Hepatic stellate cell (primary cell): ENCODE measurements around the gene CDKAL1.
A peak's percentile ranks its signal among the peaks of the same experiment; 100 is the strongest.

ENCODE experiments used
- DNase-seq: peaks from one replicate; pipeline ENCODE4 v3.0.0; 2011; ENCODE audit warnings: low spot score

CDKAL1 gene

GRCh38 chr6:20965276-20965675, 431.0 kb downstream of the CDKAL1 start:
- DNase-seq = no peak

GRCh38 chr6:20965915-20966314, 431.7 kb downstream of the CDKAL1 start:
- DNase-seq = no peak

GRCh38 chr6:20969551-20969950, 435.3 kb downstream of the CDKAL1 start:
- DNase-seq = no peak

GRCh38 chr6:20976391-20976918, 442.2 kb downstream of the CDKAL1 start:
- DNase-seq = no peak

- no peak for DNase-seq
These were observed 443.9 kb downstream of the CDKAL1 start for GRCh38 chr6:20978151-20978614.

- DNase-seq = no peak
These were observed 444.8 kb downstream of the CDKAL1 start for GRCh38 chr6:20979076-20979475.

- no peak for DNase-seq
These were observed 449.7 kb downstream of the CDKAL1 start for GRCh38 chr6:20983961-20984360.

- DNase-seq = no peak
These were observed 451.6 kb downstream of the CDKAL1 start for GRCh38 chr6:20985821-20986220.

GRCh38 chr6:20991910-20992309, 457.7 kb downstream of the CDKAL1 start:
- DNase-seq = no peak

- DNase-seq = no peak
These were observed 461.8 kb downstream of the CDKAL1 start for GRCh38 chr6:20996099-20996498.

GRCh38 chr6:20997143-20997769, 463.0 kb downstream of the CDKAL1 start:
- no peak for DNase-seq

- no peak for DNase-seq
These were observed 463.5 kb downstream of the CDKAL1 start for GRCh38 chr6:20997770-20998147.

- no peak for DNase-seq
These were observed 464.6 kb downstream of the CDKAL1 start for GRCh38 chr6:20998748-20999448.

GRCh38 chr6:21000331-21000801, 466.1 kb downstream of the CDKAL1 start:
- DNase-seq = no peak

GRCh38 chr6:21001736-21002135, 467.5 kb downstream of the CDKAL1 start:
- no peak for DNase-seq

GRCh38 chr6:21003780-21004541, 469.7 kb downstream of the CDKAL1 start:
- no peak for DNase-seq

GRCh38 chr6:21005816-21006570, 471.7 kb downstream of the CDKAL1 start:
- peak; percentile 33 for DNase-seq

- no peak for DNase-seq
These were observed 485.4 kb downstream of the CDKAL1 start for GRCh38 chr6:21019614-21020013.

GRCh38 chr6:21022343-21023107, 488.3 kb downstream of the CDKAL1 start:
- DNase-seq = no peak

- DNase-seq = no peak
These were observed 489.0 kb downstream of the CDKAL1 start for GRCh38 chr6:21023210-21023609.

- DNase-seq = no peak
These were observed 490.4 kb downstream of the CDKAL1 start for GRCh38 chr6:21024616-21025015.
